NCI-H1694 (cell line): ENCODE measurements around the gene CD207.

ENCODE experiments used
- DNase-seq: peaks from one replicate; lab custom pipeline; 2025; lab: John Stamatoyannopoulos, UW

The CD207 gene

GRCh38 chr2:70793450-70793849, 42.2 kb downstream of the CD207 start:
- DNase-seq, result no peak

DNA sequence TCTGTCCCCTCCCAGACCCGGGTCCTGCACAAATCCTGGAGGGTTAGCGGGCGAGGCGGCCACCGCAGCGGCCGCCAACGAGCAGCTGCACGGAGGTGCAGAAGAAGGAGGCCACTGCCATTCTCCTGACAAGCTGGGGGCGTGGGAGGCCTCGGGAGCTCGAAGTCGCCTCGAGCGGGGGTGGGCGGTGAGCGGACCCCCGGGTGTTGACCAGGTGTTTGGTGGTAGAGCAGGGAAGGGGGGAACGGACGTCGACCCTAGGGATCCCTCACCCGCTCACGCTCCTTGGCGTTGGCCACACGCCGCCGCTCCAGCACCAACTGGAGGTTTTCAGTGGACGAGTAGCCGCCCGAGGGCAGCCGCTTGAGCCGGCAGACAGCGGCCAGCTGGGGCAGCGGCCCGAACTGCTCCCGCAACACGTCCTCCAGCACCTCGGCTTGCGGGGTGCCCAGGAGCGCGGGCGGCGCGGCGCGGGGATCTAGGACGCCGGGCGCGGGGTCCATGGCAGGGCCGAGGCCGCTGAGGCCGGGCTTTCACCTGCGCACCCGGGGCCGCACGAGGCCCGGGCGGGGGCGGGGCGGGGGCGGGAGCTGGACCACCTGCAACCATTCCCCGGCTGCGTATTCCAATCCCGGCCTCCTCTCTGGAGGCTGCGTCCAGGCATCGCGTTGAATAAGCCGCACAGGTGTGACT, 45.3 kb downstream of the CD207 start, which contains the start of gene FIGLA:
FIGLA (minus strand) TSS at position 508 of the 693 bp plus-strand sequence; CDS start at position 503, 5 bp downstream.
- no peak for DNase-seq

GRCh38 chr2:70789304-70790135, 46.1 kb downstream of the CD207 start:
- DNase-seq, result peak; percentile 69

GRCh38 chr2:70785137-70785911, 50.3 kb downstream of the CD207 start:
- DNase-seq, result peak; percentile 75

DNA sequence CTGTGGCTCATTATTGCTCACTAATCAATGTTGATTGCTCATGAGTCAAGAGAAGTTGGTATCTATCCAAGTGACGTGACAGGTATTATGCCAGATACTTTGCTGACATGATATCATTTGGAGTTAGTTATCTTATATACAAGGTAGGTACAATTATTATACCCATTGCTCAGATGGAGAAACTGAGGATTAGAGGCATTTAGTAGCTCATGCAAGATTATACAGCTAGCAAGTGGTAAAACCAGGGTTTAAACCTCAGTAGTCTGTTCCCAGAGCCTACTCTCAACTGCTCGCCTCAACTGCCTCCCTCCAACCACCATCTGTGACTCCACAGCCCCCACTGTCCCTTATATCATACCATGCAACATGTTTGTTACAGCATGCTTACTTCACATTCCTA, 51.3 kb downstream of the CD207 start:
- DNase-seq, result no peak
